Muscle layer of duodenum (tissue), 2 donors: ENCODE data around the gene PLIN1.

Experiments
- H3K27ac ChIP-seq: one replicate; pipeline ENCODE4 v1.7.0; 2013; ENCODE audit warnings: mild to moderate bottlenecking, low read length
- H3K27me3 ChIP-seq: one replicate; pipeline ENCODE4 v1.7.0; 2013; ENCODE audit warnings: low read depth, mild to moderate bottlenecking, control low read depth, low read length
- H3K36me3 ChIP-seq, 2 donors: one replicate each; pipeline ENCODE4 v1.7.0; 2013; ENCODE audit warnings: low read length in 2 of 2, control low read depth in 1 of 2, mild to moderate bottlenecking in 1 of 2; ENCODE audit not compliant: insufficient read depth in 2 of 2, control insufficient read depth in 1 of 2
- H3K4me1 ChIP-seq, 2 donors: one replicate each; pipeline ENCODE4 v1.7.0; 2013; ENCODE audit warnings: low read length in 2 of 2, mild to moderate bottlenecking in 2 of 2, control low read depth in 1 of 2, moderate library complexity in 1 of 2; ENCODE audit not compliant: insufficient read depth in 2 of 2, control insufficient read depth in 1 of 2
- H3K4me3 ChIP-seq, 2 donors: one replicate each; pipeline ENCODE4 v1.7.0; 2013; ENCODE audit warnings: low read length in 2 of 2, low read depth in 1 of 2, mild to moderate bottlenecking in 1 of 2
- H3K9me3 ChIP-seq, 2 donors: one replicate each; pipeline ENCODE4 v1.7.0; 2013; ENCODE audit warnings: low read length in 2 of 2, control low read depth in 1 of 2, mild to moderate bottlenecking in 1 of 2; ENCODE audit not compliant: control insufficient read depth in 1 of 2
- donor health status: healthy.

The PLIN1 gene

GRCh38 chr15:89652131-89652530 is 27.0 kb downstream of the PLIN1 start:
- no peaks in the 10 kb centered on the region for H3K27me3 ChIP-seq
- H3K4me1 ChIP-seq = peaks cover 0 to 19% of the 10 kb centered on the region in 2 donors
- H3K9me3 ChIP-seq = no peaks in the 10 kb centered on the region
- H3K27ac ChIP-seq = no peak overlapping the region
- H3K36me3 ChIP-seq = peaks cover 0 to 5% of the 10 kb centered on the region in 2 donors
- no peak overlapping the region for H3K4me3 ChIP-seq

DNA sequence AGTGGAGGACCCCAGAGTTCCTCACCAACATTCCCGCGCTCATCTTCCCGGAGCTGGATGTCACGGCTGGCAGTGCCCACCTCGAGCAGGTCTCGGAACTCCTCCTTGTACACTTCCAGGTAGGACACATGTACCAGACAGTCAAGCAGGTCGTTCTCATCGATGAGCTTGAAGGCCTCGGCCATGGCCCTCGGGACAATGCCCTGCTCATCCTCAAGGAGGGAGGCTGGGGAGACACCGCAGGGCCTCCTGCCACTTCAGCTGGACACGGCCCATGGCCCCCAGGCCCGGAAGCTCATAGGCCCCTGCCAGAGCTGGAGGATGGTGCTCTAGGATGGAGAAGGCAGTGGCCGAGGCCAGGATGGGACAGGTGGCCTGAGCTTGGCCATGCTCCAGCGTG is 29.5 kb downstream of the PLIN1 start:
- Histone ChIP-seq H3K4me3 (no peak overlapping the region), H3K27ac (no peak overlapping the region), H3K36me3 (peaks cover 0 to 5% of the 10 kb centered on the region in 2 donors), H3K4me1 (peaks cover 0 to 10% of the 10 kb centered on the region in 2 donors), H3K27me3 (no peaks in the 10 kb centered on the region), H3K9me3 (no peaks in the 10 kb centered on the region)

DNA sequence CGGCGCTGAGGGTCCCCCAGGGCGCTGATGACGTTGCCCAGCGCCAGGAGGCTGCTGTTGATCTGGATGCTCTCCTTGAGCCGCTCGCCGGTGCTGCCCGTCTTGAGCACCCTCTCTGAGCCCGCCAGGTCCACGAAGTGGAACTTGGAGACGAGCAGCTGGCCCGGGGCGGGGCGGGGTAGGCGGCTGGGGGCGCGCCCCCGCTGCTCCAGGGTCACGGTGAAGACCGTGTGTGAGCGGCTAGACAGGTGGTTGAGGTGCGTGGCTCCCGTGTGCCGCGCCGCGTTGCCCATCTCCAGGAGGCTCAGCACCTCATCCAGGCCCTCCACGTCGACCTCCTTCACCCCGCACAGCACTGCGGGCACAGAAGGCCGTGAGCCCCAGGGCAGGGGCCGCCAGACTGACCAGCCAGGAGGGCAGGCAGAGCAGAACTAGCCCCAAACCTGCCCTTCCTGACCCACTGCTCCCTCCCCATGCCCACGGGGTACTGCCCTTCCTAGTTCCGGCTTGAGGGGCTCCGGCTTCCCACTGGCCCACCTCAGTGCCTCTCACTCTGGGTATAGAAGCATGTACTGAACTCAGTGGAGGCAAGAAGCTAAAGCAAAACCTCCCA is 30.0 kb downstream of the PLIN1 start:
- Histone ChIP-seq H3K36me3 (peaks cover 0 to 5% of the 10 kb centered on the region in 2 donors), H3K27me3 (no peaks in the 10 kb centered on the region), H3K9me3 (no peaks in the 10 kb centered on the region), H3K27ac (no peak overlapping the region), H3K4me3 (no peak overlapping the region), H3K4me1 (peaks cover 0 to 4% of the 10 kb centered on the region in 2 donors)

DNA sequence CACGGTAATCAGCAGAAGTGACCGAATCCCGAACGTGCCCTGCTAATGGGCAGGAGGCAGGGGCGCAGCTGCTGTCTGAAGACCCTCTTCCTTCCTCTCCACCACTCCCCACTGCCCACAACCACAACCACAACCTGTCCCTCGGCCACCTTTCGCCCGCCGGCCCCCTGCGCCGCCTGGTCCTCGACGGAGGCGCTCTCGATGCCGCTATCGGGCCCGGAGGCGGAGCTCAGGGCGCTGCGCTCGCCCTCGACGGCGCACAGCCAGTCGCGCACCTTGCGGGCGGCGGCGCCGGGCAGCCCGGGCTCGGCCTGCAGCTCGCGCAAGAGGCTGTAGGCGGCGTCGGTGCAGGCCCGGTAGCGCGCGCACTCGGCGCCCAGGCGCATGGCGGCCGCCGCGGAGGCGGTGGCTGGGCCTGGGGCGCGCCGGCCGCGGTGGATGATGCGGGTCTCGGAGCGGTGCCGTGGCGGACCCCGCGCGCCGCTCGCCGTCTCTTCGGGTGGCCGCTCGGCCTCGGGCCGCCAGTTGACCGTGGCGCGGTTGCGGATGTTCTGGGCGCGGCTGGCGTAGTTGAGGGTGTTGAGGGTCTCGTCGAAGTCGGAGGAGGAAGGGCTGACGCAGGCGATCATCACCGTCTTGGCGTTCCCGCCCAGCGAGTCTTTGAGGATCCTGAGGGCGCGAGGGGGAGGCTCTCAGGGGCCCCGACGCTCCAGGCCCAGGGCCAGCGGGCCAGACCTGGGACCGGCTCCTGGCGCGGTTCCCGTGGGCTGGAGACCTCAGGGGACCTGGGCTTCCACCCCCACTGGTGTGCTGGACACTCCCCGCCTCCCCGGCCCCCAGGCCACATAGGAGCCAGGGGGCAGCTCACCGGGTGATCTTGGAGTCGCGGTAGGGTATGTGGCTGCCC is 30.8 kb downstream of the PLIN1 start:
- Histone ChIP-seq H3K36me3 (peaks cover 0 to 5% of the 10 kb centered on the region in 2 donors), H3K27me3 (no peaks in the 10 kb centered on the region), H3K4me1 (peaks cover 0 to 4% of the 10 kb centered on the region in 2 donors), H3K27ac (no peak overlapping the region), H3K9me3 (no peaks in the 10 kb centered on the region), H3K4me3 (no peak overlapping the region)

- H3K9me3 ChIP-seq = no peaks in the 10 kb centered on the region
- peaks cover 0 to 5% of the 10 kb centered on the region in 2 donors for H3K36me3 ChIP-seq
- H3K27me3 ChIP-seq = no peaks in the 10 kb centered on the region
- H3K4me3 ChIP-seq = no peak overlapping the region
- H3K27ac ChIP-seq = no peak overlapping the region
- H3K4me1 ChIP-seq = peaks cover 0 to 4% of the 10 kb centered on the region in 2 donors
Measured at GRCh38 chr15:89647191-89647851, 31.8 kb downstream of the PLIN1 start.

DNA sequence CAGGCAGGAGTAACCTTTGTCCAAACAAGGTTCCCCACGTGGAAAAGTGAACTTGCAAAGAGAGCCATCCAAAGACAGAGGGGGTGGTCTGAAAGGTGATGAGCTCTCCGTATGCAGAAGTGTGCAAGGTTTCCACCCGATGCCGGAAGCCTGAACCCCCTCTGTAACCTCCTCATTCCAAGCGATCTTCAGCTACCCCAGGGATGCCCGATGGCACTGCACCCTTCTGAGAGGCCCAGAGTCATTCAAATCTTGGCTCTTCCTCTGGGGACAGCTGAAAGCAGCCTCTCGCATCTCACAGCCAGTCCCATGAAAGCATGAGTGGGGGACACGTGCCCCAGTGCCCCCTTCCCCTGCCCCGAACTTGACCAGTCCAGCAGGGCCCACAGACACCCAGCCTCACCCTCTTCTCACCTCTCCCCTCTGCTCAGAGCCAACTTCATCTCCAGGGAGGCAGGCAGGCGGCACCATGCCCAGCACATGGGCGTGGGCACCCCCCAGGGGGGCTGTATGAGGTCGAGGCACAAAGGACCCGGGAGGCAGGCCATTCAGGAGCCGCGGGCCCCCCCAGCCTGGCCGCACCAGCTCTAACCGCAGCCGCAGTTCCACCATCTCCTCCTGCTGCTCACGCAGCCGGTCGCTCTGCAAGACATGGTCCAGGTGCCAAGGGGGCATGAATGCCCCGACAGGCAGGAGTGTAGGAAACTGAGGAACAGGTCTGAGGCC is 32.6 kb downstream of the PLIN1 start:
- Histone ChIP-seq H3K9me3 (no peaks in the 10 kb centered on the region), H3K27me3 (no peaks in the 10 kb centered on the region), H3K4me1 (peaks cover 0 to 4% of the 10 kb centered on the region in 2 donors), H3K4me3 (no peak overlapping the region), H3K36me3 (peaks cover 0 to 12% of the 10 kb centered on the region in 2 donors), H3K27ac (no peak overlapping the region)

DNA sequence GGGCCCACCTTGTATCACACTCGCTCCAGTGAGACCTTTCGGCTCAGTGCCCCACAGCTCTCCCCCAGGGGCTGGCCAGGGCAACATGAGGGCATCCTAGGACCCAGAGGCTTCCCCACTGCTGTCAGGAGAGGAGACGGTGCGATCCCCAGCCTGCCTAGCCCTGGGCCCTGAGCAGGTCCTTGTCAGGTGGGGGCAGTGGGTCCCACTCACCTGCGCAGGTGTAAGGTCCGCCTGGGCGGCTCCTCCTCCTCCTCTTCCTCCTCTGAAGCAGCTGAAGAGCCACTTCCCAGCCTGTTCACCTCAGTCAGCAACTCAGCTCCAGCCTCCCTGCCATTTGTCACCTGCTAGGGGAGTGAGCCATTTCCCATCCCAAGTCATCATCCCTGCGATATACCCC is 33.5 kb downstream of the PLIN1 start:
- no peak overlapping the region for H3K4me3 ChIP-seq
- H3K27me3 ChIP-seq = no peaks in the 10 kb centered on the region
- no peak overlapping the region for H3K27ac ChIP-seq
- no peaks in the 10 kb centered on the region for H3K9me3 ChIP-seq
- peaks cover 0 to 15% of the 10 kb centered on the region in 2 donors for H3K36me3 ChIP-seq
- H3K4me1 ChIP-seq = peaks cover 0 to 4% of the 10 kb centered on the region in 2 donors

DNA sequence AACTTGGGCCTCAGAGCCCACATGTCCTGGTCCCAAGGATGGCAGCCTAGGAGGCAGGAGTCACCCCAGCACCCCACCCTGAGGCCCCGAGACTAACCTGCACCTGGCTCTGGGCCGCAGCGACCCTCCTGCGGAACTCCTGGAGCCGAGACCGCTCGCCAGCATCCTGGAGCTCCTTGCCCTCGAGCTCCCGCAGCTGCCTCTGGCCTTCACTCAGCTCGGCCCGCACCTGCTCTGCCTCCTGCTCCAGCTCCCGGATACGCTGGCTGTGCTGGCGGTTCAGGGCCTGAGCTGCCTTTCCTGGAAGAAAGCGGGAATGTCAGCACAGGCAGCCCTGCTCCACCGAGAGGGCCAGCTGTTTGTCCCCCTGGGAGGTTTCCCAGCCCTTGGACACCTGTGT is 37.1 kb downstream of the PLIN1 start:
- no peak overlapping the region for H3K4me3 ChIP-seq
- no peaks in the 10 kb centered on the region for H3K27me3 ChIP-seq
- H3K4me1 ChIP-seq = peaks cover 0 to 2% of the 10 kb centered on the region in 2 donors
- no peaks in the 10 kb centered on the region for H3K9me3 ChIP-seq
- H3K27ac ChIP-seq = no peak overlapping the region
- H3K36me3 ChIP-seq = peaks cover 0 to 10% of the 10 kb centered on the region in 2 donors

DNA sequence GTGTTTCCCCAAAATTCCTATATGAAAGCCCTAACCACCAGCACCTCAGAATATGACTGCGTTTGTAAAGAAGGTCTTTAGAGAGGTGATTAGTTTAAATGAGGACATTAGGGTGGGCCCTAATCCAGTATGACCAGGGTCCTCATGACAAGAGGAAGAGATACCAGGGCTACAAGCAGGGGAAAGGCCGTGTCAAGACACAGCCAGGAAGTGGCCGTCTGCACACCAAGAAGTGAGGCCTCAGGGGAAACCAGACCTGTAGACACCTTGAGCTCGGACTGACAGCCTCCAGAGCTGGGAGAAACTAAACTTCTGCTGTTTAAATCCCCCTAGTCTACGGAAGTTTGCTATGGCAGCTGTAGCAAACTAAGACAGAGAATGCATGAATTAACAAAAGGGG is 38.1 kb downstream of the PLIN1 start:
- H3K27ac ChIP-seq = no peak overlapping the region
- H3K27me3 ChIP-seq = no peaks in the 10 kb centered on the region
- H3K9me3 ChIP-seq = no peaks in the 10 kb centered on the region
- H3K36me3 ChIP-seq = peaks cover 0 to 10% of the 10 kb centered on the region in 2 donors
- no peak overlapping the region for H3K4me3 ChIP-seq
- no peaks in the 10 kb centered on the region for H3K4me1 ChIP-seq

GRCh38 chr15:89640245-89640644 is 38.9 kb downstream of the PLIN1 start:
- Histone ChIP-seq H3K4me3 (no peak overlapping the region), H3K27me3 (no peaks in the 10 kb centered on the region), H3K4me1 (no peaks in the 10 kb centered on the region), H3K9me3 (no peaks in the 10 kb centered on the region), H3K27ac (no peak overlapping the region), H3K36me3 (peaks cover 0 to 10% of the 10 kb centered on the region in 2 donors)

GRCh38 chr15:89633585-89633984 is 45.6 kb downstream of the PLIN1 start:
- Histone ChIP-seq H3K36me3 (peaks cover 21 to 48% of the 10 kb centered on the region in 2 donors), H3K4me1 (no peaks in the 10 kb centered on the region), H3K27me3 (no peaks in the 10 kb centered on the region)

More at GRCh38 chr15:89633585-89633984, 45.6 kb downstream of the PLIN1 start:
- Histone ChIP-seq H3K9me3 (no peaks in the 10 kb centered on the region), H3K4me3 (no peak overlapping the region), H3K27ac (no peak overlapping the region)
